ENCODE data around the gene ARHGAP44. TPM values are rescaled to one million over a fixed set of nuclear protein-coding genes. Genes with fewer than 3 reads are reported as not detected.

The ARHGAP44 gene
- total and polyA plus RNA-seq, 9 of the 15 experiments (the other 6 are each of a cell fraction or from before 2014, with no cell fraction given) = 0.01 to 0.68 (median 0.07) TPM; not detected in 1

- TF ChIP-seq, protein P1, sequence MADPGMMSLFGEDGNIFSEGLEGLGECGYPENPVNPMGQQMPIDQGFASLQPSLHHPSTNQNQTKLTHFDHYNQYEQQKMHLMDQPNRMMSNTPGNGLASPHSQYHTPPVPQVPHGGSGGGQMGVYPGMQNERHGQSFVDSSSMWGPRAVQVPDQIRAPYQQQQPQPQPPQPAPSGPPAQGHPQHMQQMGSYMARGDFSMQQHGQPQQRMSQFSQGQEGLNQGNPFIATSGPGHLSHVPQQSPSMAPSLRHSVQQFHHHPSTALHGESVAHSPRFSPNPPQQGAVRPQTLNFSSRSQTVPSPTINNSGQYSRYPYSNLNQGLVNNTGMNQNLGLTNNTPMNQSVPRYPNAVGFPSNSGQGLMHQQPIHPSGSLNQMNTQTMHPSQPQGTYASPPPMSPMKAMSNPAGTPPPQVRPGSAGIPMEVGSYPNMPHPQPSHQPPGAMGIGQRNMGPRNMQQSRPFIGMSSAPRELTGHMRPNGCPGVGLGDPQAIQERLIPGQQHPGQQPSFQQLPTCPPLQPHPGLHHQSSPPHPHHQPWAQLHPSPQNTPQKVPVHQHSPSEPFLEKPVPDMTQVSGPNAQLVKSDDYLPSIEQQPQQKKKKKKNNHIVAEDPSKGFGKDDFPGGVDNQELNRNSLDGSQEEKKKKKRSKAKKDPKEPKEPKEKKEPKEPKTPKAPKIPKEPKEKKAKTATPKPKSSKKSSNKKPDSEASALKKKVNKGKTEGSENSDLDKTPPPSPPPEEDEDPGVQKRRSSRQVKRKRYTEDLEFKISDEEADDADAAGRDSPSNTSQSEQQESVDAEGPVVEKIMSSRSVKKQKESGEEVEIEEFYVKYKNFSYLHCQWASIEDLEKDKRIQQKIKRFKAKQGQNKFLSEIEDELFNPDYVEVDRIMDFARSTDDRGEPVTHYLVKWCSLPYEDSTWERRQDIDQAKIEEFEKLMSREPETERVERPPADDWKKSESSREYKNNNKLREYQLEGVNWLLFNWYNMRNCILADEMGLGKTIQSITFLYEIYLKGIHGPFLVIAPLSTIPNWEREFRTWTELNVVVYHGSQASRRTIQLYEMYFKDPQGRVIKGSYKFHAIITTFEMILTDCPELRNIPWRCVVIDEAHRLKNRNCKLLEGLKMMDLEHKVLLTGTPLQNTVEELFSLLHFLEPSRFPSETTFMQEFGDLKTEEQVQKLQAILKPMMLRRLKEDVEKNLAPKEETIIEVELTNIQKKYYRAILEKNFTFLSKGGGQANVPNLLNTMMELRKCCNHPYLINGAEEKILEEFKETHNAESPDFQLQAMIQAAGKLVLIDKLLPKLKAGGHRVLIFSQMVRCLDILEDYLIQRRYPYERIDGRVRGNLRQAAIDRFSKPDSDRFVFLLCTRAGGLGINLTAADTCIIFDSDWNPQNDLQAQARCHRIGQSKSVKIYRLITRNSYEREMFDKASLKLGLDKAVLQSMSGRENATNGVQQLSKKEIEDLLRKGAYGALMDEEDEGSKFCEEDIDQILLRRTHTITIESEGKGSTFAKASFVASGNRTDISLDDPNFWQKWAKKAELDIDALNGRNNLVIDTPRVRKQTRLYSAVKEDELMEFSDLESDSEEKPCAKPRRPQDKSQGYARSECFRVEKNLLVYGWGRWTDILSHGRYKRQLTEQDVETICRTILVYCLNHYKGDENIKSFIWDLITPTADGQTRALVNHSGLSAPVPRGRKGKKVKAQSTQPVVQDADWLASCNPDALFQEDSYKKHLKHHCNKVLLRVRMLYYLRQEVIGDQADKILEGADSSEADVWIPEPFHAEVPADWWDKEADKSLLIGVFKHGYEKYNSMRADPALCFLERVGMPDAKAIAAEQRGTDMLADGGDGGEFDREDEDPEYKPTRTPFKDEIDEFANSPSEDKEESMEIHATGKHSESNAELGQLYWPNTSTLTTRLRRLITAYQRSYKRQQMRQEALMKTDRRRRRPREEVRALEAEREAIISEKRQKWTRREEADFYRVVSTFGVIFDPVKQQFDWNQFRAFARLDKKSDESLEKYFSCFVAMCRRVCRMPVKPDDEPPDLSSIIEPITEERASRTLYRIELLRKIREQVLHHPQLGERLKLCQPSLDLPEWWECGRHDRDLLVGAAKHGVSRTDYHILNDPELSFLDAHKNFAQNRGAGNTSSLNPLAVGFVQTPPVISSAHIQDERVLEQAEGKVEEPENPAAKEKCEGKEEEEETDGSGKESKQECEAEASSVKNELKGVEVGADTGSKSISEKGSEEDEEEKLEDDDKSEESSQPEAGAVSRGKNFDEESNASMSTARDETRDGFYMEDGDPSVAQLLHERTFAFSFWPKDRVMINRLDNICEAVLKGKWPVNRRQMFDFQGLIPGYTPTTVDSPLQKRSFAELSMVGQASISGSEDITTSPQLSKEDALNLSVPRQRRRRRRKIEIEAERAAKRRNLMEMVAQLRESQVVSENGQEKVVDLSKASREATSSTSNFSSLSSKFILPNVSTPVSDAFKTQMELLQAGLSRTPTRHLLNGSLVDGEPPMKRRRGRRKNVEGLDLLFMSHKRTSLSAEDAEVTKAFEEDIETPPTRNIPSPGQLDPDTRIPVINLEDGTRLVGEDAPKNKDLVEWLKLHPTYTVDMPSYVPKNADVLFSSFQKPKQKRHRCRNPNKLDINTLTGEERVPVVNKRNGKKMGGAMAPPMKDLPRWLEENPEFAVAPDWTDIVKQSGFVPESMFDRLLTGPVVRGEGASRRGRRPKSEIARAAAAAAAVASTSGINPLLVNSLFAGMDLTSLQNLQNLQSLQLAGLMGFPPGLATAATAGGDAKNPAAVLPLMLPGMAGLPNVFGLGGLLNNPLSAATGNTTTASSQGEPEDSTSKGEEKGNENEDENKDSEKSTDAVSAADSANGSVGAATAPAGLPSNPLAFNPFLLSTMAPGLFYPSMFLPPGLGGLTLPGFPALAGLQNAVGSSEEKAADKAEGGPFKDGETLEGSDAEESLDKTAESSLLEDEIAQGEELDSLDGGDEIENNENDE (IDR thresholded peaks at IDR 0.05; ENCODE audit: low read depth, low read length) = no peak
- TF ChIP-seq MTA1 (IDR thresholded peaks at IDR 0.05; ENCODE audit: borderline replicate concordance) = no peak
- peak; percentile 5 for TF ChIP-seq MEIS2 (IDR thresholded peaks at IDR 0.05; ENCODE audit: partially characterized antibody)
- TF ChIP-seq ATF2 (CRISPR knock-in tag; IDR thresholded peaks at IDR 0.05) = no peak
- TF ChIP-seq TAF1 (IDR thresholded peaks at IDR 0.05; ENCODE audit: control insufficient read depth, extremely low read depth, insufficient read depth, low read length, severe bottlenecking) = peak; percentile 5
- no peak for TF ChIP-seq MCM3 (IDR thresholded peaks at IDR 0.05)
- TF ChIP-seq TBL1XR1 (IDR thresholded peaks at IDR 0.05; ENCODE audit: low read length in 2 of 2) = no peak
- no peak for TF ChIP-seq HIVEP1 (CRISPR knock-in tag; IDR thresholded peaks at IDR 0.05)
- TF ChIP-seq FOXJ3 (CRISPR knock-in tag; IDR thresholded peaks at IDR 0.05) = no peak
- no peak for TF ChIP-seq RFX5 (IDR thresholded peaks at IDR 0.05; ENCODE audit: low read depth, low read length)
- TF ChIP-seq SAFB2 (IDR thresholded peaks at IDR 0.05; ENCODE audit: borderline replicate concordance, low read depth, low read length, severe bottlenecking) = no peak
- TF ChIP-seq POLR3G (IDR thresholded peaks at IDR 0.05; ENCODE audit: extremely low read depth, insufficient read length, insufficient replicate concordance) = no peak
- no peak for TF ChIP-seq KDM1A (IDR thresholded peaks at IDR 0.05)
These were observed 227.8 kb downstream of the ARHGAP44 start (continued) for GRCh38 chr17:13016881-13017654.

Data from K562 (cell line).